Measurements from ENCODE around the gene ZNF580.

Gene ZNF580

DNA sequence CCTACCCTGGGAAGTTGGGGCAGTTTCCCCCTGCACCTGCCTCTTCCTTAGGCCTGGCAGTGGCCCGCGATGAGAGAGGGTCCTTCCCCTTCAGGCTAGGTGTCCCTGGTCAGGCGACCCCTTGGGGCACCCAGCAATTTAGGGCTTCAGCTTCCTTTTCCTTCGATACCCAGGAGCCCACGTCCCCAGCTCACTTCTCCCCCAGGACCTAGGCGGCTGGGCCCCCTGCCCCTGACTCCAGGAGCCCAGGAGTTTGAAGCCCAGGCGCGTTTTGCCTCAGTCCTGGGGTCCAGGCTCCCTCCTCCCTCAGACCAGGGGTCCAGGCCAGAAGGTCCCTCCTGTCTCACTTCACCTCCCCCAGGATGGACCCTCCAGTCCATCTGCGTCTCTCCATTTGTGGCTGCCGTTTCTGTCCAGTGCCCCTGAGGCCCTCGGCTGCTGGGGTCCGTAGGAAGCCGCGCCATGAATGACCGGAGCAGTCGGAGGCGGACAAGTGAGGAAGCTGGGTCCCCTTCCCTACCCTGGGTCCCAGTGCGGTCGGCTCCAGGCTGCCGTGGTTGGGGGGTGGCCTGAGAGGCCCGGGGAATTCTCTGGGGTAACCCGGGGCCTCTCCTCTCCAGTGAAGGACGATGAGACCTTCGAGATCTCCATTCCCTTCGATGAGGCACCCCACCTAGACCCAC lies 7.9 kb downstream of the ZNF580 start:
- DNase-seq: no peak

DNA sequence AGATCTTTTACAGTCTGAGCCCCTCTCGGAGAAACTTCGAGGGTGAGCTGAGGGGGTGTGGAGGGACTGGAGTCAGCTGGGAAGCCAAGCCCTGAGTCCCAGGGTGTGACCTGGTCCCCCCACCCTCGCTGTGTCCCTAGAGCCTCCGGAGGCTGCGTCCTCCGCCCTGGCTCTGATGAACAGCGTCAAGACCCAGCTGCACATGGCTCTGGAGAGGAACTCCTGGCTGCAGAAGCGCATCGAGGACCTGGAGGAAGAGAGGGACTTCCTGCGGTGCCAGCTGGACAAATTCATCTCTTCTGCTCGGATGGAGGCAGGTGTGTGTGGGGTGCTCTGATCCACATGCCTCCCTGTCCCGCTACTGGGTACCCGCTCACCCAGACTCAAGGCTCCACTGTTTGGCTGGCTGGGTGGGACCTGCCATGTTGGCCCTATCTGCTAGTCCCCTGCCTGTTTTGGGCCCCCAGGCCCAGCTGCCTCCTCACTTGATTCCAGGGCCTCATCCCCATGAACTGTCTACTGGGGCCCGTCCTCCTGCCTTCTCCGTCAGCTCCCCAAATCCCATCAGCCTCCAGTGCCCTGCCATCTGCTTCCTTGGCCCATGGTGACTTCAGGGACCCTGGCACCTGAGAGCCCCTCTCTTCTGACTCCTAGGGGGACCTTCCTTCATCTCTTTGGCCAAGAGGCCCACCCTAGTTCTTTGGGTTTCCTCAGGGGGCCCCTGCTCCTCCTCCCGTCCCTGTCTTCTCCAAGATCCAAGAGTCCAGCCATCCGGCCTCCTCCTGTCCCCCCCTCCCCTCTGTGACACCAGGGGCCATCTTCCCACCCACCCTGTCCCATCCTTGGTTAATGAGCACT lies 8.7 kb downstream of the ZNF580 start:
- DNase-seq: no peak

DNA sequence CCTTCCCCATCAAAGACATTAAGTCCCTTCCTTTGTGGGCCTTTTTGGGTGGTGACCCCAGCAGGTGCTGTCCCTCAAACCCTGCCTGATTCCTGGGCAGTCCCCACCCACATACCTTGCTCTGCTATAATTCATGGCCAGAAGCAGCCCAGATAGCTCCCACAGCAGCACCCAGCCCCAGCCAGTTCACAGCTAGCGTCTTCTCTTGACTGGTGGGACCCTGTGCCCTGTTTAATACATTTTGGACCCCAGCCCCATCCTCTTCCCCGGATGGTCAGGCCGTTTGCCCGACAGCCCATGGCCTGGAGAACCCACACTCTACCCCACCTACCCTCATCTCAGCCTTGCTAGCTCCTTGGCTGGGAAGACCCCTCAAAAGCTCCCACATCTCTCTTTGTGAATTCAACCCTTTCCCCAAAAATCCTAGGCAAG lies 9.3 kb downstream of the ZNF580 start:
- DNase-seq: no peak

DNA sequence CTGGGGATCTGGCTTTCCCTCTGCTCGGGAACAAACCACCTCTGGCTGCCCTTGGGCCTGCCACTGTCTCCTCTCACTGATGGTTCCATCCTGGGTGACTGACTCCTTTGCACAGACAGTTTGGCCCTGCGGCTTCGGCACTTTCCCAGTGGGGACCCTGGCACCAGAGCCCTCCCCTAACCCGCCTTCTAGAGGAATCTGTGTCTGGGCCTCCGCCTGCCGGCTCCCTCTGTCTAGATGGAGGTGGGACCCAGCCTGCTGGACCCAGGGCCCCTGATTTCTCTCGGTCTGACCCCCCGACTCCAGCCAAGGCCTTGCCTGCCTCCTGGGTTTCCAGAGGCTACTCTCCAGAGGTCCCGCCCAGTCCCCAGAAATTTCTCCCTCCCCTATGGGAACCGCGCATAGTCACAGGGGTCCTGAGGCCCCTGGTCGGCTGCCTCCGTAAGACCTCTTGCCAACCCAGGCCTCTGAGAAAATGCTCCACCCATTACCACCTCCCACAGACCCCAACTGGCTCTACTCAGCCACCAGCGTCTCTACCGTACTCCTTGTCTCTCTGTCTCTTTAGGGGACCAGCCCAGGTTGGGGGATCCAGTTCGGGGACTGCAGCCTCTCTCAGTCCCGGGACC lies 9.9 kb downstream of the ZNF580 start:
- no peak for DNase-seq

DNA sequence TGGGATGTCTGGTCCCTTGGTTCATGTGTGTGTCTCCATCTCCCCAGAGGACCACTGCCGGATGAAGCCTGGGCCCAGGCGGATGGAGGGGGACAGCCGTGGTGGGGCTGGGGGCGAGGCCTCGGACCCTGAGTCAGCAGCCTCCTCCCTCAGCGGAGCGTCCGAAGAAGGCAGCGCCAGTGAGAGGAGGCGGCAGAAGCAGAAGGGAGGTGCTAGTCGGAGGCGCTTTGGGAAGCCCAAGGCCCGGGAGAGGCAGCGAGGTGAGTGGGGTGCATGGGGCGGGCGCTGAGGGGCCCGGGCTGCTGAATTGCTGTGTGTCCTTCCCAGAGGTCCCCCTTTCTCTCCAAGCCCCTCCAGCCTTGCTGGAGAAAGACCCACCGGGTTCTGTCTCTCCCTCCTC lies 10.4 kb downstream of the ZNF580 start:
- no peak for DNase-seq

DNA sequence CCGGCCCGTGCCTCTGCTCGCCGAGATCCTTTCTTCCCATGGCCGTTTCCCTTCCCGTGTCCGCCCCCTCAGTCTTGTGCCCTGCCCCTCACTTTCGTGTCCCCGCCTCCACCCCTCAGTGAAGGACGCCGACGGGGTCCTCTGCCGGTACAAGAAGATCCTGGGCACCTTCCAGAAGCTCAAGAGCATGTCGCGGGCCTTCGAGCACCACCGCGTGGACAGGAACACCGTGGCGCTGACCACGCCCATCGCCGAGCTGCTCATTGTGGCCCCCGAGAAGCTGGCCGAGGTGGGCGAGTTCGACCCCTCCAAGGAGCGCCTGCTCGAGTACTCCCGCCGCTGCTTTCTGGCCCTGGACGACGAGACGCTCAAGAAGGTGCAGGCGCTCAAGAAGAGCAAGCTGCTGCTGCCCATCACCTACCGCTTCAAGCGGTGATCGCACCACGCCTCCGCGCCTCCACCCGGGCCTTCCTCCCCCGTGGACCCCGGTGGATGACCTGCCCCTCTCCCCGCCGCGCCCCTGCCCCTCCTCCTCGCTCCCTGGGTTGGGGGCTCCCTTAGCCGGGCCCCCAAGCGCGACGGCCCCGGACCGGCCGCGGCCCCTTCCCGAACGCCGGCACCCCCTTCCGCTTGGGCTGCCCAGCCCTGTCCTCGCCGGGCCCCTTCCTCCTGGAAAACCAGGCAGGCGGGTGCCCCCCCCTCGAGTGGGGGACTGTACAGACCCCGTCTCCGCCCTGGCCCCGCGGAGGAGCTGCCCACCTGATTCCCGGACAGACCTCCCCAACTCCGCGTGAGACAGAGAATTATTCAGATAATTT lies 11.7 kb downstream of the ZNF580 start:
- DNase-seq: no peak

DNA sequence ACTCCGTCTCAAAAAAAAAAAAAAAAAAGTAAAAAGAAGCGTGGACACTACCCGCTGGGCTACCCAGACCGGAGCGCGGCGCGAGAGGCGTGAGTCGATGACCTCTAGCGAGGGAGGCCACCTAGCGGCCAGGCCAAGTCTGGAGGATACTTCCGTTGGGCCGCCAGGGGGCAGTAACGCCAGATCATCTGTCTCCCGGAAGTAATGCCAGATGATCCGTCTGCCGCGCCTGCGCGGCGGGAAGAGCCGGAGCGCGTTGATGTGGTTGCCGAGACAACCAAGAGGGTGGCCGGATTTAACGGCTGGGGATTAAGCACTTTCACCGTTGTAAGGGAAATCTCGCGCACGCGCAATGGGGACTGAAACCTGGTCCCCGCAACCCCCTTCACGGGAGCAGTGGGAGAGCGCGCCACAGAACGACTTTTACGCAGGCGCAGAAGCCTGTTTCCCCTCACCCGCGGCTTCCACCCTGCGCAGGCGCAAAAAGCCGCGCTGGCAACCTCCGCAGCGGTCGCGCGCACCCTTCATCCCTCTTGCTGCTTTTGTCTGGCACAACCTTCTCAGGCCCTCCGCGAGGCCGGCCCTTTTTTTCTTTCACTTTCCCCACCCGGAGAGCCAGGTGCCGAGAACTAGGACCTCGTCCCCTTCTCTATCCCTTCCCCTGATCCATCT lies 13.0 kb downstream of the ZNF580 start:
- DNase-seq: peak; percentile 91

DNA sequence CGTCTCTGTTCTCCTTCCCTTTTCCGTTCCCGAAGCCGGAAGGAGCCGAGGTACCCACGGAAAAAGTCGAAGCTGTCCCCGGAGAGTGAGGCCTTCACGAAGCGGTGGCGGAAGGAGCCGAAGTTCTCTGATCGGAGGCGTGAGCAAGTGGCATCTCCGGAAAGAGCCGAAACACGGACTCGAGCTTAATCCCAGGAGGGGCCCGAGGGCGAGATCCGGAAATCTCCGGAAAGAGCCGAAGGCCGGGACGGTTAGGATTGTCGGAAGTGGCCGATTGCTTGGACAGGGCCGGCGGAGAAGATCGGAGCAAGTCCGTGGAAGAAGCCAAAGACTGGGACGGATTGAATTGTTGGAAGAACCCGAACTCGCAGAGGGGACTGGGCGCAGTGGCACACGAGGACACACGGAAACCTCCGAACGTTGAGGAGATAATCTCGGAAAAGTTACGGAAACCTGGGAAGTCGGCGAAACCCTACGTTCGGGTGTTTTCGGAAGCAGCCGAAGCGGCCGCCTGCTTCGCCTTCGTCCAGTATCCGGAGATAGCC lies 13.6 kb downstream of the ZNF580 start:
- DNase-seq: peak; percentile 89

DNA sequence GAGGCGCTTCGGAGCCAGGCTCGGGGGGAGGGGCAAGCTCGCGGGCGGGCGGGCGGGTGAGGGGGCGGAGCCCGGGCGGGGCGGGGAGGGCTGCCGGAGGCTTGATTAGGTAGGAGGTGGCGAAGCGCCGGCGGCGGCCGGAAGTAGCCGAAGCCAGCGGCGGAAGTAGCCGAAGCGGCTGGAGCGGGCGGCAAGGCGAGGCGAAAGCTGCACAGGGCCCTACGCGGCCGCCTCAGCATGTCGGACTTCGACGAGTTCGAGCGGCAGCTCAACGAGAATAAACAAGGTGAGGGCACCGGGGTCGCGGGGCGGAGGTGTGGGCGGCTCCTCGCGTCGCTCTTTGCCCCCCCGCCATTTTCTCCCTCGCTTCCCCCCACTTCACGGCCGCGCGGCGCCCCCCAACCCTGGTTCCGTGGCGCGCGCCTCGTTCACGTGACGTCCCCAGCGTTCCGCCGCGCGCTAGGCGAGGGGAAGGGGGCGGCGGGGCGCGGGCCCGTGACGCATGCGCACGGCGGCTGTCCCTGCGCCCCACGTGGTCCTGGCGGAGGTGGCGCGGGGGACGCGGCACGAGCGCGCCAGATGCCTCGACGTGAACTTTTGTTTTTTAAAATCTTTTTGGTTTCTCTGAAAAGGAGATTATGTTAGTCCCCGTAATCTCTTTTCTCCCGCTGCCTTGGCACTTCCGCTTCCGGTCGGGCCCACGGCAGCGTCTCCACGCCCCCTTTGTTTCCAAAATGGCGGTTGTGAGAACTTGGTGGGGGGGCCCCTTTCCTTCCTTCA lies 14.3 kb downstream of the ZNF580 start, which contains the start of gene U2AF2:
Gene U2AF2, plus strand, starts transcription at position 168 of the 780 bp plus-strand sequence. Its CDS starts 70 bp downstream, at position 238.
- DNase-seq: peak; percentile 86

DNA sequence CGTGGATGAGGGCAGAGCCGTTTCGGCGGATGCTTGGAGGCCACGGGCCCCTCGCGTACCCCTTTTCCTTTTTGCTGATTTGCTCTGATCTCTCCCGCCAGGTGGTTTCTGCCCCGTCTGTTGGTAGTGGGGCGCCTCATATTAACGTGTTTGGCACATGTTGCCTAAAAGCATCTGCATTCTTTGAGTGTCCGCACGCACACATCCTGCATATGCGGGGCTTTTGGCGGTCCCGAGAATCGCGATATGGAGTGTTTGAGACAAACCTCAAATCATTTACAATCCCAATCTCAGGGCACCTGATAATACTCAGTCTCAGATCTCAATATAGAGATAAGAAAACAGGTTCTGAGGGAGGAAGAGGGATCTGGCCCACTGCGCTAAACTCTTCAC lies 14.8 kb downstream of the ZNF580 start:
- DNase-seq: no peak

DNA sequence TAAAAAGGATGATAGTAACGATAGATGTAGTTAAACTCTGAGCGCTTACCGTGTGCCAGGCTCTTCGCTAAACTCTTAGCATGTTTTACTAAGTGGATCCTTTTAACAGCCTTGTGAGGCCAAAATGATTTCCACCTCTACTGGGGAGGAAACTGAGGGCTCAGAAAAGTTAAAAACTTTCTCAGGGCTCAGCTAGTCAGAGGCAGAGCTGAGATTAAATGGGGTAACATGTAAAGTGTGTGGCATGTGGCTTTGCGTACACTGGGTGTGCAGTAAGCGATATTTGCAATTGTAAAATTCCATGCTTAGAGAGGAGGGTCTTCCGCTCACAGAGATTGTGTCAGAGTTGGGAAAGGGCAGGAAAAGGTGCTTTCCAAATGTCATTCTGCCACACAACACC lies 15.8 kb downstream of the ZNF580 start:
- DNase-seq: no peak

DNA sequence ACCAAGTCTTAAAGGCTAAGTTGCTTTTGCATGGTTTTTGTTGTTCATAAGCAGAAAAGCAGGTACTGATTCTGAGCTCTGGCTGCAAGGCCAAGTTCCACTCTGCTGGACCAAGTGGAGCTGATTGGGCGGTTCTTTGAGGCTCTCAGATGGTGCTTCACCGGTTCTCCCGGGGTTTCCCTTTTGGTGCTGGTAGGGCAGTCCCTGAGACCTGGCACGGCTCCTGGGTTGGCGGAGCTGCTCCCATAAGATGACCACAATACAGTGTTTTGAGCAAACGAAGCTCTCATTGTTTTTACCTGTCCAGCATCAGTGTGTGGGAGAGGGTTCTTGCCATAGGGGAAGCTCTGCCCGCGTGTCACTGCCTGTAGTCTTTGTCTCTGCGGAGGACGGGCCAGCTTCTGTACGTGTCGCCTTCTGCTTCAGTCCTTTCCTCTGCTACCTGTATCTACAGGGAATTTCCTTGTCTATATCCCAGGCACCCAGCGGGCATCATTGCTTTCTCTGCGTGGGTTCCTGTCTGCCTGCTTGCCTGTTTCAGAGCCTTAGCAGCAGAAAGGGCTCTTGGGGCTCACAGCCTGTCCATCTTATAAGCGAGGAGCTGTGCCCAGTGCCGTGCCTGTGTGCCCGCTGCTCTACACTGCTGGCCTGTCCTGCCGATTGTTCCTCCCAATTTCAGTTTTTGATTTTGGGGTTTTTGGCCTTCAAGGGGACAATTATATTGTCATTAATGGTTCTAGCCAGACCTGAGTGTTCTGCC lies 16.4 kb downstream of the ZNF580 start:
- no peak for DNase-seq

DNA sequence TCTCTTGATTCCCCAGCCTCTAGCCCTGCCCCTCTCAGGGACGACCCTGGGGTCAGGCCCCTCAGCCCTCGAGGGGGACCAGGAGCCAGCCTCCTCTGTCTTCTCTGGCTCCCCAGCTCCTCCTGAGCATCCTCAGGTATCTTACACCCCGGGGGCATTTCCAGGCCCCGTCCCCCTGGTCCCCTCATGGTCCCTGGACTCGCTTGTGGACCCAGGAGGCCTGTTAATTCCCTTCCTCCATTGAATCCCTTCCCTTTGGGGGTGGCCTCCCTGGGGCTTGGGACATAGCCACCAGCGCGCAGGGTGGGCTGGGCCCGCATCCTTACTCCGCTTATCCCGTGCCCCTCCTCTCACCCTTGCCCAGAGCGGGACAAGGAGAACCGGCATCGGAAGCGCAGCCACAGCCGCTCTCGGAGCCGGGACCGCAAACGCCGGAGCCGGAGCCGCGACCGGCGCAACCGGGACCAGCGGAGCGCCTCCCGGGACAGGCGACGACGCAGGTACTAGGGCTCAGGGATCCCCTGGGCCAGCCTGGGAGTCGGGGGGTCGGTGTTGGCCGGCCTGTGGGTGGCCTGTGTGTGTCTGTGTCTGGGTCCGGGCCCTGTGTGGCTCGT lies 18.2 kb downstream of the ZNF580 start:
- DNase-seq: no peak

DNA sequence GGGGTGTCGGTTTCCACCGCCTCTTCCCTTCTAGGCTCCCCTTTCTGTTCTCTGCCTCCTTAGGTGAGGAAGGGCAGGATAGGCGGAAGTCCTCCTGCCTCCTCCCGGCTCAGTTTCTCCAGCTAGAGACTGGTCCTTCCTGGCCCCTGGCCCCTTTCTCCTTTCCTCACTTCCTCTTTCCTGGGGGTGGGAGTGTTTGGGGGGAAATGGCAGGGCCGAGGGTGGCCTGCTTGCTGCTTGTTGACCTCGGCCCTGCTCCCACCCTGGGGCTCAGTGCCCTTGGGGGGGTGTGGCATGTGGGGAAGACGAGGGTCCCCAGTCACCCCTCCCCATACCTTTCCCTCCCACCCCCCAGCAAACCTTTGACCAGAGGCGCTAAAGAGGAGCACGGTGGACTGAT lies 19.0 kb downstream of the ZNF580 start:
- DNase-seq: no peak

DNA sequence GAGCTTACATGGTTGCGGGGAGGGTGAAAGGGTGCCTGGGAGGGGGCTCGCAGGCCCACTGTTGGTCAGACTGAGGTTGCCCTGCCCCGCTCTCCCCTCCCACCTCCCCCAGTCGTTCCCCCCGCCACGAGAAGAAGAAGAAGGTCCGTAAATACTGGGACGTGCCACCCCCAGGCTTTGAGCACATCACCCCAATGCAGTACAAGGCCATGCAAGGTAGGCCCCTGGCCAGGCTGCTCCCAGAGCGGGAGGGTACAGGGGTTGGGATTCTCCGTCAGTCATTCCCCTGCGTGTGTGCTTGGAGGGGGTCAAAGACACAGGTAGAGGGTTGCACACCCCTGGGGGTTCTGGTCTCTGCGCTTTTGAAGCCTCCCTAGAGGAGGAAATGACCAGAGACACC lies 19.6 kb downstream of the ZNF580 start:
- no peak for DNase-seq

DNA sequence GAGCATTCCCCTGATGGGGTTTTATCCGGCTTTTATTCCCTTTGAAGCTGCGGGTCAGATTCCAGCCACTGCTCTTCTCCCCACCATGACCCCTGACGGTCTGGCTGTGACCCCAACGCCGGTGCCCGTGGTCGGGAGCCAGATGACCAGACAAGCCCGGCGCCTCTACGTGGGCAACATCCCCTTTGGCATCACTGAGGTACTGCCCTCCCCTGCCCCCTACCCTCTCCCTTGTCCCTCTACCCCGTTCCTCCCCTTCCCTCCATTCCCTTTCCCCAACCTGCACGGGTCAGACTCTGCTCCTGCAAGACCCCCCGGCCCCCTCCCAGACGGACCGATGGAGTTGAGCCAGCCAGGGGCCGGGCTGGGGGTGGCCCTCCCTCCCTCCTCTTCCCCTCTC lies 20.2 kb downstream of the ZNF580 start:
- DNase-seq: no peak

DNA sequence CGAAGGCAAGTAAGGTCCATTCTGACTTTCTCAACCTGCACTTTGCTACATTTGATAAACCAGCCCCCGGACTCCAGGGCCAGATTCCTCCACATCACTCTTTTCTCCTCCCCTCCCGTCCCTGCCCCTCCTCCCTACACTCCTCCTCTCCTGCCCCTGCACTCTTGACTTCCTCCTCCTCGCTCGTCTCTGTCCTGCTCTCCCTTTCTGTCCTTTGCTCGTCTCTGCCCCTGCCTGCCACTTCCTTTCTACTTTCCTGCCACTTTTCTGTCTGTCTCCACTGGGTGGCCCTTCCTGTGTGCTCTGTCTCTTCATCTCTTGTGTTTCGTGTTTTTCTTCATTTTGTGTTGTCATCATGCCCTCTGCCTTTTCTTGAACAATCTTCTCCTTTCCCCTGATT lies 21.0 kb downstream of the ZNF580 start:
- no peak for DNase-seq

DNA sequence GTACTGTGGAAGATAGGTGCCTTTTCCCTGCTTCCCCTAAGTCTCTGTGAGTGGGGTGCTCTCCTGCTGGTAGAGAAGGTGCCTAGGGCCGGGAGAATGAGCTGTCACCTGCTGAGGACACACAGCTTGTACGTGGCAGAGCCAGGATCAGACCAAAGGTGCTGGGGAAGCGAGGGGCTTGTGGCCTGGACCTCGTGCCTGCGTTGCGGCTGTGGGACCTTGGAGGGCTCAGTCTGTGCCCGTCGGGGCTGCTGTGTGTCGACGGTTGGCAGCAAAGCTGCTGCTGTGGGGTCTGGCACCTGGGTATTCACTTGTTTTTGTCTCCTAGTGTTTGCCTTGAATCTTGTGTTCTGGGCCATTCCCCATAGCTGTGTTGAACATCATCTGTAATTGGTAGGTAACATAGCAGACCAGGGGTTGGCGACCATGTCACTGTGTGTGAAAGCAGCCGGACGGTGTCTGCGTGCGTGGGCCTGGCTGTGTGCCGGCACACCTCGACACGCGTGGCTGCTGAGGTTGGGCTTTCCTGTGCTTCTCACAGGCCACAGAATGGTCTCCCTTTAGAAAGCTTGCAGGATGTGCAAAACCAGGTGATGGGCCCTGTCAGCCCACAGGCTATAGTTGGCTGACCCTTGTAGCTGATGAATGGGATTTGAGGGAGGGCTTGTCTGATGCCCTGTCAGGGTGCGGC lies 23.2 kb downstream of the ZNF580 start:
- no peak for DNase-seq

DNA sequence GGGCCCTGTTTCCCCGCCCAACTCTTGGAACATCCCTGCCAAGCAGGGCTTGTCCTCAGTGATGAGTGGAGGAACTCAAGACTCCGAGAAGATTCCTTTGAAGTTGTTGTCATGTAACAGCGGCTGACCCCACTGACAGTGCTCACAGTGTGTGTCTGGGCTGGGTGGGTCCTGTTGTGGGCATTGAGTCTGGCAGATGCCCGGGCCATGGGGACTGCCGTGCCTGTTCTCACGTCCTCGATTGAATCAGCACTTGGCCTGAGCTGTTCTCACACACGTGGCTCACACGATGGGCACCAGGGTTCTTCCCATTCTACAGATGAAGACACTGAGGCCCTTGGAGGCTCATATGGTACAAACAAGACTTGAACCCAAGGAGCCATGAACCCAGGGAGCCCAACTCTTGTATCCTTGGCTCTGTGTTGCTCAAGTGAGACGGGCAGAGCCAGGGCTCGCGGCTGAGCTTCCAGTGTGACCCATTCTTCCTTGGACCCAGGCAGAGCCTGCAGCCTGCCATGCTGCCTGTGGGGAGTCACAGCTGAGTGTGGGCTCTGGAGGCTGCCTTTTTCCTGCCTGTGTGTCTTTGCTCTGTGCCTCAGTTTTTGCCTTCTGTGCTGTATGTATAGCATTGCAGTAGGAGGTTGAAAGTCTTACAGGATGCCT lies 25.7 kb downstream of the ZNF580 start:
- DNase-seq: no peak
